T-helper 9 cell (primary cell): ENCODE results near the gene SLC25A51.
A peak's percentile ranks its signal among the peaks of the same experiment; 100 is the strongest.

Experiments used
- DNase-seq: peaks from one replicate; pipeline ENCODE4 v3.0.0-alpha.2; 2020
- total RNA-seq, 2 donors: gene quantifications; one replicate each; lab custom pipeline; 2026; lab: John Stamatoyannopoulos, UW

Gene SLC25A51, protein sequence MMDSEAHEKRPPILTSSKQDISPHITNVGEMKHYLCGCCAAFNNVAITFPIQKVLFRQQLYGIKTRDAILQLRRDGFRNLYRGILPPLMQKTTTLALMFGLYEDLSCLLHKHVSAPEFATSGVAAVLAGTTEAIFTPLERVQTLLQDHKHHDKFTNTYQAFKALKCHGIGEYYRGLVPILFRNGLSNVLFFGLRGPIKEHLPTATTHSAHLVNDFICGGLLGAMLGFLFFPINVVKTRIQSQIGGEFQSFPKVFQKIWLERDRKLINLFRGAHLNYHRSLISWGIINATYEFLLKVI
- total RNA-seq: 14.0 to 29.6 reads per million in 2 donors

DNA sequence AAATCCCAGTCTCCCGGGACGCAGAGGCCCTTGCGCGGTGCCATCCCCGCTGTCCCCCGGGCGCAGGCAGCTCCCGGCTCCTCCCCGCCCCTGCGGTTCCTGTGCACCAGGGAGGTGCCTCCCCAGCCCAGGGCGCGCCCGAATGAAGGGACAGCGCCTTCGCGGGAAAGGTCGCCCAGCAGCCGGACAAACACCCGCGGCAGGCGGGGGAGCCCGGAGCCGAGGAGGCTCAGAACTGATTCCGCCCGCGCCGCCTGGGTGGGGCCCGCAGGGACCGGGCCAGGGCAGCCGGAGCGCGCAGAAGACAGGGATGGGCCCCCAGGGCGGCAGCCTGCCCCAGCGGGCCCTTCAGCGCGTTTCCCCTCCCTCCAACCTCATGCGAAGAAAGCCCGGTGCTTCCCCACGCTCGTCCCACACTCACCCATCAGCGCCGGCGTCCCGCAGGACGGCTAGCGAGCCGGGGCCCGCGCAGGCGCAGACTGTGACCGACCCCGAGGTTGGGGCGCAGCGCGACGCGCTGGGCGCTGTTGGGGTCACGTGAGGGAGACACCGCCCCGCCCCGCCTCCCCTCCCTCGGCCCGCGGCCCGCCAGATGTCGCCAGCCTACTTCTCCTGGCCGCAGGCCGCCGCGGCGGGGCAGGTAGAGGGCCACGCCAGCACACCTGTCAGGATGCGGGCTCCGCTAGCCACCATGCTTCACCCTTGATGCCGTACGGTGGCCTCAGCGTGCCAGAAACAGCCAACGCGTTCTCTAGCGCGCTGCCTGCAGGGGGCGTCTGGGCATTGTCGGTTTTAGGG is at the start of gene SLC25A51:
TSS of gene SLC25A51 (minus strand) at position 481 of the 798 bp plus-strand sequence. CDS start 15,577 bp downstream, outside the sequence.
- peak; percentile 97 for DNase-seq

DNA sequence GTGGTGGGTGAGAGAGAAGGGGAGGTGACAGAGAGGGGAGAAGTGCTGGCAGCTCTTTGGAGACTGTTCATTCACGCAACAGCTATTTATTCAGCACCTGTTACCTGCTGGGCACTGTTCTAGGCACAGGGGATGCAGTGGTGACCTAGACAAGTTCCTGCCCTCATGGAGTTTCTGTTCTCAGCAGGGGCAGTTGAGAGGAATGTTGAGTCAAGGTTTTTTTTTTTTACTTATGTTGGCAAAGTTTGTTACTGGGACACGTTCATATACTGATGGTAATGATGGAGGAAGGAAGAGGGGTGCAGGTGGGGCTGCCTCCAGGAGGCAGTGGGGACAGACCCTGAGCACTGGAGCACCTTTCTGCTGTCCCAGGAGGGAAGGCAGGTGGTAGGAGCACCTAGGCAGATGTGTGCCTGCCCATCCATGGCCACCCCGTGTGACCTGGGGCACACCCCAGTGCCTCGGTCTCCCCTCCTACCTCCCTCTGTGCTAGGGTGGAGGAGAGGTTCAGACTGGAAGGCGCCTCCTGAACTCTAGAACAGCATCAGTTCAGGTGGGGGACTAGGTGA is 49.4 kb upstream of the SLC25A51 start:
- DNase-seq: no peak

DNA sequence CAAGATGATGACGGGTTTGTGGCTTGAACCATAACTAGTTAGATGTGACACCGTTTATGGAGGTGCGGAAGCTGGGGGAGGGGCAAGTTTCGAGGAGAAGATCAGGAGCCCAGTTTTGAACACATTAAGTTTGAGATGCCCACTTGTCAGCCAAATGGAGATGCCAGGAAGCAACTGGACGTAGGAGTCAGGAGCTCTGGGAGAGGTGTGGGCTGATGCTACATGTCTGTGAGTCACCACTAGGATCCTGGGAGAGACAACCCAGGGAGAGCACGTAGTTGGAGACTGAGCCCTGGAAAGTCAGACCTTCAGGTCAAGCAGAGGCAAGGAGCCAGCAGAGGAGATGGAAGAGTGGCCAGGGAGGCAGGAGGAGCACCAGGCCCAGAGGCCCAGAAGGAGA is 48.8 kb upstream of the SLC25A51 start:
- DNase-seq: no peak

DNA sequence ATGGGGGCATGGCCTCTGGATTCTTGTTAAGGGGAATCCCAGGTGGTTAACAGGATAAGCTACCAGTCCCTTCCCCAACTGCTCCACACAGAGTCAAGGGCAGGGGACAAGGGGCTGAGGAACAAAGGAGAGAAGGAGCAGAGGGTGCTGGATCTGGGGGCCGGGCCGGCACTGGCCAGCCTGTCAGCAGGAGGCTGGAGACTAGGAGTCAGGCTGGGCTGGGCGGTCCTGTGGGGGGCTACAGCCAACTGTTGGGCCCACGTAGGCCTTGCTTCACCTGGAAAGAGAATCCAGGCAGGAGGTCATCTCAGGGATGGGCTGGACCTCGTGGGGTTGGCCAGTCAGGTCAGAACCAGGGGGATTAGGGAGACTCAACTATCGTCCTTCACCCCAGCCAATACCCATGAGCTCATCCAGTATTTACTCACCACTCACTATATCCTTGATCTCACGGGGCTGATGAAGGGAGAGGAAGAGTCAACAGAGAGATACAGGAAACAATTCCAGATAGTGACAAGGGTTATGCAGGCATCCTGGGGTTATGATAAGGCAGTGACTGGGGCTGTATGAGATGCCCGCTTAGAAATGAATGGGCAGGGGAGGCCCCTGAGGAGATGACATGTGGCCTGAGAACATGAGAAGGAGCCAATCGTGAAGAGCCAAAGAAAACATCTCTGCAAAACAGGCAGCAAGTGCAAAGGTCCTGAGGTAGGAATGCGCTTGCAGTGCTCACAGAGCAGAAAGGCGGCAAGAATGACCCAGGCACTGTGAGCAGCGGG is 47.9 kb upstream of the SLC25A51 start:
- DNase-seq: no peak

DNA sequence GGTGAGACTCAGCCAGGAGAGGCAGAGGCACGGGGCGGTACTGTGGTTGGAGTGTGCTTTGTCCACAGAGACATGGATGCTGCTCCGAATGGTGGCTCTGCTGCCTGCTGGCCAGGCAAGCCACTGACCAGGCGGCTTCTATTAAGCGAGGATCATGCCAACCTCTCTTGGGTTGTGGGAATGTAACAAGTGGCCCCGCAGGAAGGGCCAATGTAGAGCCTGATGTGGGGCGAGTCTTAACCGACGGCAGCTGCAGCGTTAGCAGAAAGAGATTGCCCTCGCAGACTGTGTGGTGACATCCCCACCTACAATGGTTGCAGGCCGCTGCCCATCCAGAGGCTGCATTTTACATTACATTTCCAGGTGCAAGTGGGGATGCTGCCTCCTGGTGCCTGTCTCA is 46.6 kb upstream of the SLC25A51 start:
- no peak for DNase-seq

DNA sequence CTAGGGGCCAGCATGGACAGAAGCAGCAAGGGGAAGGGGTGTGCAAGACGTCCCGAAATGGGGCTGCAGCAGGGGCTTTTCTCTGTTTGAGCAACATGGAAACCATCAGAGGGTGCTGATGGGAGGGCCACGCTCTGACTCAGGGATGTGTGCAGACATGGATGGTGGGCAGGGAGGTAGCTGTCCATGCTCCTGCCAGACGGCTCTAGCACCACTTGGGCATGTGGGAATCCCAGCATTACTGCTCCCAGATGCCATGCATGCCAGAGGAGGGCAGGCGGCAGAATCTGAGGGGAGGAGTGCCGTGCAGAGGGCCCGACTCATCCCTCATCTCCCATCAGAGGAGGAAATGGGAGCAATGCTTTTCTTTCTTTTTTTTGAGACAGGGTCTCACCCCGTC is 45.6 kb upstream of the SLC25A51 start:
- no peak for DNase-seq

DNA sequence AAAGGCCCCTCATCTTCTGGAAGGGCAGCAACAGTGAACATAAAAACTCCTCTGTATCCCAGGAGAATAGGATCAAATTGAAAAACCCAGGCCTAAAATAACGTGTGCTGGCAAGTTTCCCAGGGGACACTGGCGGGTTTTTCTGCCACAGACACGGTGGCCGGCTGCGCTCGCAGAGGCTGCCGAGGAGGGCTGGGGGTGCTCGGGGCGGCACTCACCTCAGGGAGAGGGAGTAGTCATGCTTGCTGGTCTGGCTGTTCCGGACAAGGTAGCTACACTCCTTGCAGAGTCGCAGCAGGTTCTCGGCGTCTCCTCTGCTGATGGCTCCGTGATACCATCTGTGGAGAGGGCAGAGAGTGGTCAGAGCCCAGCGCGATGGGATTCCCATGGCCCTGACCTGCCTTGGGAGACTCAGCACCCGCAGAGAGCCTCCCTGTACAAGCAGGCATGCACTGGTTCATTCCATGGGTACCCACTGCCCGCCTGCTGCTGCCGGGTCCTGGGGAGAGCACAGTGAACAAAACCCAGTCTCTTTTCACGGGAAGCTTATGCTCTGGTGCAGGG is 44.6 kb upstream of the SLC25A51 start:
- DNase-seq: no peak

DNA sequence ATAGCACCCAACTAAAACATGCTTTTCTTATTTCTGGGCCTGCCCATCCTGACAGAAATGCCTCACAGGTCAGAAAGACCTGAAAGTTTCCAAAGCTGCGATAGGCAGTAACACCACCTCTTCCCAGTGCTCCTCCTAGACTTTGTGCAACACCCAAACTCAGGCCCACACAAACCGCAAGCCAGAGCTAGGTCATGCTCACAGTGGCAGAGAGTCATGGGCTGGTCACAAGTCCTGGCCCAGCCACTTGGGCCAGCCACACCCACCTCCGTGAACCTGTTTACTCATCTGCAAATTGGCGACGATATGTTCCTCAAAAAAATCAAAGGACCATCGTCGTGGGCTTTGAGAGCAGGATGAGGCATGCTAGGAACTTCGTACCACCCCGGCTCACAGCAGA is 44.0 kb upstream of the SLC25A51 start:
- DNase-seq: no peak

DNA sequence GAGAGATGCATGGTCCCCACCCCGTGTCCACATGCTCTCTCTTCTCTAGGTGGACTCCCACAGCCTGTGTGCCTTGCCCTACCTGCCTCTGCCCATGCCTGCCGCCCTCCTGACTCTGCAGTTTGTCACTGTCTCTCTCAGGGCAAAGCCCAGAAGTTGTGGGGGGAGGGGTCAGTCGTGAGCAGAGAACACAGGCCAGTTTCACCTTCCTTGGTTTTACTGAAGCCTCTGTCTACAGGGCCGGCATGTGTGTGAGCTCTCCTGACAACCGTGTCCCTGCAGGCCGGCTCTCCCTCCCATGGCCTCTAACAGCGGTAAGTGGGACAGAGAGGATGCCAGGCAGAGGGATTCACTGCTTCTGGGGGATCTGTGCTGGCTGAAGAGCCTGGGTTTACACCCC is 43.5 kb upstream of the SLC25A51 start:
- no peak for DNase-seq

DNA sequence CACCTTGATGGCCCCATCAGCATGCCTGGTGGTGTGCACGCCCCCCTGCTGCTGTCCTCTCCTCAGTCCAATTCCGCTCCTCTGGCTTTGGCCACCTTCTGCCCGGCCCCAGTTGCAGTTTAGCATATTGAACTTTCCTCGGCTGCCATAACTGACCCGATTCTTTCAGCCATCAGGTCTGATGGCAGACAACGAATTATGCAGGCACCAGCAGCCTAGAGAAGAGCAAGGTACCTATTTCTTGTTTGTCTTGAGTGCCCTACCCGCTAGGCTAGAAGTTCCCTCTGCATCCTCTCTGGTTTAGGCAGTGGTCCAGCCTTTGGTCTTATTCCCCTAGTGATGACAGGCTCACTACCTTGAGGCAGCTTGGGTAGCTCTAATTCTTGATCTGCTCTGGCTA is 43.0 kb upstream of the SLC25A51 start:
- no peak for DNase-seq

DNA sequence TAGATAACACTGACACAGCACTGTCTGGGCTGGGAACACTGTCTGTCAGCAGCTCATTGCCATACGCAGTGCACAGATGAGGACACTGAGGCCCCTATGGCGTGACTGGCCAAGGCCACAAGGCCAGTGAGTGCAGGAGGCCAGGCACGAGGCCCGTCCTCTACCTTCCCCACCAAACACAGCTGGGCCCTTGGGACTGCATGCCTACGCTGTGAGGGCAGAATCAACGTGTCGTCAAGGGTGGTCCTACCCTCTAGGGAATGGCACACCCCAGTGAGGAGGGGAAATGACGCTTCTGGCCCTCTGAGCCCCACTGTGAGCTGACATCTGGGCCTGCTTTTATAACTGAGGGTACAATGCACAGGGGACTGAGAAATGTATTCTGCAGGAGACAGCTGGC is 42.1 kb upstream of the SLC25A51 start:
- DNase-seq: no peak

DNA sequence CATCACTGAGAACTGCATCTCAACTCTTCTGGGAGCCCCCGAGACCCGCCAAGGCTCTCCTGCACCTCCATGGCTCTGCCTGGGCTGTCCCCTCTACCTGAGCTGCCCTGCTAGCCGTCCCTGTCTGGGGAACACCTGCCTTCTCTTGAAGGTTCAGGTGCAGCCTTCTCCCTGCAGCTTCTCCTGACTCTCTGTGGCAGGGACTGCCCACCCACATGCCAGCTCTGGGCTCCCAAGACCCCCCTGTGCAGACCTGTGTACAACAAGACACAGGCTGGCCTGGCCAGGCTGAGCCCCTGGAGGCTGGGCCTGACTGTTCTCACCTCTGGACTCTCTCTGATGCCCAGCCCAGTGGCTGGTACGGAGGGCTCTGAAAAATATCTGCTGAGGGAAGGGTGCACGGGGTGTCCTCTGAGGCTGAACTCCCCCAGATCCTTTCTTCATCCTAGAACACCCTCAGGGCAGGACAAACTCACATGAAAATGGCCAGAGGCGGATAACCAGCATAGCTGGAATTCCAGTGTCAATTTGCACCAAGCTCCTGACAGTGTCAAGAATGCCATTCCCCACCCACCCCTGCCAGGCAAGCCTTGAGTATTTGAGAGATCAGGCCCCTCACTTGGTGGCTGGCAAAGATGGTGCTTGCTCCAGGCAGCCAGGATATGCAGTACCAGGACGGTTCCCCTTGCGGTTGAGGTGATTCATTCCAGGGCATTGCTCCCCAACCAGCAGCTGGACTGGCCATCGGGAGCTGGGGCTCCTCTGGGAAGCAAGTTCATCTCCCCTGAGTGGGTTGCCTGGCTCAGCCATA is 40.9 kb upstream of the SLC25A51 start:
- DNase-seq: no peak

DNA sequence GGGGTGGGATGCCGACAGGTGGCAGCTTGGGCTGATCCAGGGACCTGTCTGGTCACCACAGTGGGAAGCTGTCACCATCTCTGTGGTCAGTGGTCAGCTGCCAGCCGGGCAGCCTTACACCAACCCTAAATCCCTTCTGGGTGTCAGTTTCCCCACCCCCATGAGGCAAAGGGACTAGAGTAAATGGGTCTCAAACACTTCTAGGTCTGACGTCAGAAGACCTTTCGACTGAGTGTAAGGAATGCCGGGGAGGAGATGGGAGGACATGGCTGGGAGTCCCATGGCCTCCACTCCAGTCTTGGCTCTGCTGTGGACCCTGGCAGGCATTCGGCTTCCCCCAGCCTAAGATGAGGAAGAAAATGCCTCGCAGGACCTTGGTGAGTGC is 40.3 kb upstream of the SLC25A51 start:
- no peak for DNase-seq

DNA sequence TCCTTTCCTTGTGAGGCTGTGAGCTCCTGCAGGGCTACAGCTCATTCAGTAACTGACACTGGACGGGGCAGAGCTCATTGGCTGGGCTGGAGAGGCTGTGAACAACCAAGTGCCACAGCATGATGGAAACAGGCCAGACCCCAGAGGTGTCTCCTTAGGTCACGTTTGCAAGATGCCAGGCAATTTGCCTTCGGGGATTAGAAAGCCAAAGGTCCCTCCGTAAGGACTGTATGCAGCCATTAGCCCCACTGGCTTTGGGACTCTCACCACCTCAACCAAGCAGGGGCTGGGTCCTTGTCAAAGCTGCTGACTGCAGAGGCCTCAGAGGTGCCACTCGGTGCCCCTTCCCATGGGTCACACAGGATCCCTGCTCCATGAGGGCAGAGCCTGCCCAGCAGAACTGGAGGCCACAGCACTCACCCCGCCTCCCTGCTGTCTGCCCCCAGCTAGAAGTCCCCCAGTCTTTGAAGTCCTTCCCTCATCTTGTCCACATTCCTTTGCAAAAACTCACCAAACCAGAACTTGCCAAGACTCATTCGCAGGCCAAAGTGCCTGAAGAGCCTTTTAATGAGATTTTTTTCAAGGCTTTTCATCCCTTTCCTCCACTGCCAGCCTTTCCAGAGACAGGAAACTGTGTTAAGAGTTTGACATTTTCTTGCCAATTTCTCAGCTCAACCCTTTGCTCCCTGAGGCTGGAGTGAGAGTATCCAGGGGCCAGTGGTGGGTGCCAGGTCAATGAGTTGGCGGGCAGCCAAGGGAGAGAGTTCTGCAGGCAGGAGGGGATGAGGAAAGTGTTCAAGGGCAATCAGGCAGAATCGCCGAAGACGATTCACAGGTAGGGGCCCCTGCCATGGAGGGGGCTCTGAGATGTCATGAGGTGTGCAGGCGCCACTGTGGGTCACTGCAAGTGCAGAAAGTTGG is 39.7 kb upstream of the SLC25A51 start:
- no peak for DNase-seq

DNA sequence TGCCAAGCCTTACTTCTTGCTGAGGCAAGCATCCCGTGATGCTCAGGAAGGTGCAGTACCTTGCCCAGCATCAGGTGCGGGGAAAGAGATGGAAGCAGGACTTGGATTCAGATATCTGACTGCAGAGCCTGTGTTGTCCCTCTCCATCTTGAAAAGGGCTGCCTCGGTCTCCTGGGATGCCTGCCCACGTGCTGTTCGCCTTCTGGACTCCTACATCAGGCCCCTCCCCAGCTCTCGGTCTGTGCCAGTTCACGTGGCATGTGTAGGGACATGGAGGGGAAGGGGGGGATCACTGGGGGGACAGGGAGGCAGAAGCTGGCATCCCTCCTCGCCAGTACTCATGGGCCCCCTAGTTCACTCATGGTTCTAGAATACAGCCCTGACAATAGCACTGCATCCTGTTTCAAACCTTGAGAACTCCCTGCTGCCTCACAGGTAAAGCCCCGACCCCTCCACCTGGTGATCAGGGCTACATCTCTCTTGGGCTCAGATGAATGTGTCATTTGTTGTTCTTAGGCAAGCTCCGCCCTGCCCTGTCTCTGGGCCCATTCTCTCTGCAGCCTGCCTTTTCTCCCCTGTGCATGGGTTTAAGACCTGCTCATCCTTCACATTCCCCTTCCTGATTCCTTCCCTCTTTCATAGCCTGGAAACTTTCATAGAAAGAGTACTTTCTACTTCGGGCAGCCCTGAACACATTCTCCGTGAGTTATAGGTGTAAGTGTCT is 38.9 kb upstream of the SLC25A51 start:
- DNase-seq: no peak

DNA sequence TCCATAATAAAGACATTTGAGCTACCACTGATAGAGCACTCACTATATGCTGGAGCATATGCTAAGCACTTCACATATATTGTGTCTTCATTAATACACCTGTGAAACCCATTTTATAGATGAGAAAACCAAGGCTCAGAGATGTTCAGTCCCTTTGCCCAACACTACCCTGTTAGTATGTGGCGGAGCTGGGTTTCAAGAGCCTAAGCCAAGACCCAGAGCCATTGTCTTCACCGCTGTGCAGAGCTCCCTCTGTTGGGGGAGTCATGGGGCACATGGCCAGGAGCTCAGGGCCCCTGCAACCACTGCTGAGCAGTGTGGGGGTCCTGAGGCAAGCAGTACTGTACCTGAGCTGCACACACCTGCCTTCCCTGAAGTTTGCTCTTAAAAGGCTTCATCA is 37.3 kb upstream of the SLC25A51 start:
- DNase-seq: no peak

DNA sequence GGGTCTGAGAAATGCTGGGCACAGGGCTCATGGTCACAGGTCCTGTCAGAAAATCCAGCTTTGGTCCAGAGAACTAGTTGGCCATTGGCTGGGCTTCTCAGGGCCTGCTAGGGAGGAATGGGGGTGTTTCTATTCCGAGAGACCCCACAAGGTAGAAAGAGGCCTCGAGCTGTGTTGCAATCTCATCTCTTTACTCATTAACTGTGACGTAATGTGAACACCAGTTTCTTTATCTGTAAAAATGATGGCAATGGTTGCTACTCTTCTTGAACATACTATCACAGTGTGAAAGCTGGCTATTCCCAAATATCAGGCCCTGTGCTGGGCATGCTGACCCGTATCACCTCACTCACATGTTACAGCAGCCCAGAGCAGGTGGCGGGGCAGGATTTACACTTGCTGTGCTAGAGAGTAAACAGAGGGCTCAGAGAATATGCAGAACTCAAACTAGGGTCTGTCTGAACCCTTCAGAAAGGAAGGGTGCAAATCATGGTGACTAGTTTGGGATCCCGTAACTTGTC is 35.7 kb upstream of the SLC25A51 start:
- no peak for DNase-seq

DNA sequence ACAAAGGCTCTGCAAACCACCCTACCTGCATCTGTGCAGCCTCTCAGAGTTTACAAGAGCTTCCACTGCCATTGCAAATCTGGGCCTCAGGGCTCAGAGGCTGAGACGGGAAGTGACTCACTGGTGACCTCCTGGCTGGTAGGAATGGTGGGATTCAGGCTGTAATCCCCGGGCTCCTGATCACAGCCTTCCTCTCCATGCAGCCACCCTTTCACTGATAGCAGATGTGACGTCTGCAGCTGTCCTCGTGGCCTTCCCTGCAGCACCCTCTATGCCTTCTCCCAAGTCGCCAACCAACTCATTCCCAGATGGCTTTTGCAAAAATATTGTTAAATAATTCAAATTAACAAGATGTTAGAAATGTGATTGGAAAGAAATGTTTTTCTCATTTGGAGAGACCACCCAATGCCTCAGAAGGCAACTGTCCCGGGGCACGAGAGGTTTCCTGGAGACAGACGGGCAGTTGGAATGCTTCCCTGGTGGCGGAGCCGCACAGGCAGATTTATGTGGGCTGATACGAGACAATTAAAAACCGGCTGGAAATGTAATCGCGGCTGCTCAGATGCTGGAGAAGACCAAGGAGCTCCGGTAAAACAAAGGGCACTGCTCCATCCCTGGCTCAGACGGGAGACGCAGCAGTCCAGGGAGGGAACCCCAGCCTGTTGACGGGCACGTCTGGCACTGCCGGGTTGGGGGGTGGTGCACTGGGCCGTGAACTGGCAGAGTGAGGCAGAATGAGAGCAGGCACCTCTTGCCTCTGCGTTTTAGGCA is 34.4 kb upstream of the SLC25A51 start:
- DNase-seq: no peak

DNA sequence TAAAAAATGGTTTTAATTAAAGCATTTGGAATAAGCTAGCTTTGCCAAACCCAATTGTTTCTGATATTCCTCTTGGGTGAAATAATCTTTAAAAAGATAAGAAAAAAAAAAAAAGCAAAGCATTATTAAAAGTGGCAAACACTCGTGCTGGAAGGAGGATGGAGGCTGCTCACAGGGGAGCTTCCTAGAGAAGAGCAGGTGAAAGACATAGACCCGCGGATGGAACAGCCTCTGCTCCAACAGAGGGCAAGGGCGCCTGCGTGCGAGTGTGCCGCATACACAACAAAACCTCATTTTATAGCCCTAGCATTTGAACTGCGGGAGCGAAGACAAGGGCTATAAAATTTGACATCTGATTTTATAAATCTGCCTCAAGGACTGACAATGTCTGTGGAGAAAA is 33.4 kb upstream of the SLC25A51 start:
- no peak for DNase-seq
